Astrocyte (in vitro differentiated cells and primary cell): ENCODE measurements around the gene PKDREJ.

ENCODE experiments used
- CTCF ChIP-seq: IDR thresholded peaks from 2 replicates; pipeline ENCODE4 v1.5.1; 2011; ENCODE audit warnings: low read depth, mild to moderate bottlenecking, inconsistent platforms, low read length, moderate library complexity; ENCODE audit not compliant: insufficient read depth
- EZH2 ChIP-seq: IDR thresholded peaks from 2 replicates; pipeline ENCODE4 v1.6.1; 2012; ENCODE audit warnings: mild to moderate bottlenecking, low read length, inconsistent platforms; ENCODE audit not compliant: insufficient read depth

GRCh38 chr22:46233231-46233630 lies 29.9 kb downstream of the PKDREJ start:
- no peak for TF ChIP-seq CTCF
- TF ChIP-seq EZH2, result no peak
